ENCODE data around the gene VRK3.
"Not testable (repeated sequence)": the region's sequence is repeated elsewhere in the genome, so short reads cannot be mapped to it uniquely, and the experiment has no call there.

Gene VRK3, protein sequence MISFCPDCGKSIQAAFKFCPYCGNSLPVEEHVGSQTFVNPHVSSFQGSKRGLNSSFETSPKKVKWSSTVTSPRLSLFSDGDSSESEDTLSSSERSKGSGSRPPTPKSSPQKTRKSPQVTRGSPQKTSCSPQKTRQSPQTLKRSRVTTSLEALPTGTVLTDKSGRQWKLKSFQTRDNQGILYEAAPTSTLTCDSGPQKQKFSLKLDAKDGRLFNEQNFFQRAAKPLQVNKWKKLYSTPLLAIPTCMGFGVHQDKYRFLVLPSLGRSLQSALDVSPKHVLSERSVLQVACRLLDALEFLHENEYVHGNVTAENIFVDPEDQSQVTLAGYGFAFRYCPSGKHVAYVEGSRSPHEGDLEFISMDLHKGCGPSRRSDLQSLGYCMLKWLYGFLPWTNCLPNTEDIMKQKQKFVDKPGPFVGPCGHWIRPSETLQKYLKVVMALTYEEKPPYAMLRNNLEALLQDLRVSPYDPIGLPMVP

GRCh38 chr19:50025022-50025793, at the start of gene VRK3:
VRK3 (minus strand) TSS chr19:50025372; CDS start chr19:50016162, 9,210 bp downstream.
- DNase-seq = peak; percentile 98

GRCh38 chr19:50068382-50068781, 43.2 kb upstream of the VRK3 start:
- not testable (repeated sequence) for DNase-seq

GRCh38 chr19:50067575-50067974, 42.4 kb upstream of the VRK3 start:
- no peak for DNase-seq

- DNase-seq = no peak
These were observed 40.8 kb upstream of the VRK3 start for GRCh38 chr19:50065938-50066337.

DNA sequence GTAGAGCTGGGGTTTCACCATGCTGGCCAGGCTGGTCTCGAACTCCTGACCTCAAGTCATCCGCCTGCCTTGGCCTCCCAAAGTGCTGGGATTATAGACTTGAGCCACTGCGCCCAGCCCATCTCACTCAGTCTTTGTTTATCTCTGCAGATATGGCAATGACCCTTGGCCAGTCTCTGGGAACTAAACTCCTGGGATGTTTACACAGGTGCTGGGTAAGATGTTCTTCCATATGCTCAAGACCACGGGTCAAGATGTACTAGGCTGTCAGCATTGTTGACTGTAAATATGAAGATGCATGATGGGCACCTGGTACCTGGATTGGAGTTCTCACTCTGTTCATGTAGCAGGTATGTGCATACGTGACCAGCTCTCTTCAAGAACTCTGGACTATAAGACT, 36.5 kb upstream of the VRK3 start:
- DNase-seq = no peak

DNA sequence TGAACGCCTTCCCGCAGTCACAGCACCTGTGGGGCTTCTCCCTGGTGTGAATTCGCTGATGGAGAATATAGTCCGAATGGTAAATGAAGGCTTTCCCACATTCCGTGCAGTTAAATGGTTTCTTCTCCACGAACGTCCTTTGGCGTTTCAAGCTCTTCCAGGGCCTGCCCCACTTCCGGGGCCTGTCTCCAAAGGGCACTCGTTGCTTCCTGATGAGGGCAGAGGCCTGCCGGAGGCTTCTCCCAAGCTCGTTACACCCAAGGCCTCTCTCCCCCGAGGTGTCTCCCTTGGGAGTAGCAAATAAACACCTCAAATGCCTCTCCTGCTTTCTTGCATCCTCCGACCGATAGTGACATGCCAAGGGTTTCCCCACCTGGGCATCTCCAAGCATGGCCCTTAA, 34.9 kb upstream of the VRK3 start:
- no peak for DNase-seq

DNA sequence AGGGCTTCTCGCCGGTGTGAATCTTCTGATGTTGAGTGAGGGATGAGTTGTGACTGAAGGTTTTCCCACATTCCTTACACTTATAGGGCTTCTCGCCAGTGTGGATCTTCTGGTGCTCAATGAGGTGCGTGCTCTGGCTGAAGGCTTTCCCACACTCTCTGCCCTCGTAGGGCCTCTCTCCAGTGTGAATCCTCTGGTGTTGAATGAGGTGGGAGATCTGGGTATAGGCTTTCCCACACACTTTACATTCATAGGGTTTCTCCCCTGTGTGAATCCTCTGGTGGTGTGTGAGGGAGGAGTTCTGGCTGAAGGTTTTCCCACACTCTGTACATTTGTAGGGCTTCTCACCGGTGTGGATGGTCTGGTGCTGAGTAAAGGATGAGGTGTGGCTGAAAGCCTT, 33.9 kb upstream of the VRK3 start:
- DNase-seq = no peak

- DNase-seq = no peak
These were observed 33.3 kb upstream of the VRK3 start for GRCh38 chr19:50058425-50058824.

- no peak for DNase-seq
These were observed 27.9 kb upstream of the VRK3 start for GRCh38 chr19:50053119-50053518.

DNA sequence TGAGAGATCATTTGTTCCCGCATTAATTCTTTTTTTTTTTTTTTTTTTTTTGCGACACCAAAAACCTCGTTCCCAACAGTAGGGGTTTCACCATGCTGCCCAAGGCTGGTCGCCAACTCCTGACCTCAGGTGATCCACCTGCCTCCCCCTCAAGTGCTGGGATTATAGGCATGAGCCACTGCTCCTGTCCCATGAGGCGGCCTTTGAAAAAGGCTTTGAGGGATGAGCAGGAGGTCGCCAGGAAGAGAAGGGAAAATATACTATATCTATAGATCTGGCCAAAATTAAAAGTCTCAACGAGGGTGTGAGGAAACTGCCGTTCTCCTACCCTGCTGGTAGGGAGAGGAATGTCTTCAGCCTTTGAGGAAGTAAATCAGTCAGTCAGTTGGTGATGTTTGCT, 26.8 kb upstream of the VRK3 start:
- DNase-seq = no peak

- not testable (repeated sequence) for DNase-seq
These were observed 26.2 kb upstream of the VRK3 start for GRCh38 chr19:50051228-50051895.

DNA sequence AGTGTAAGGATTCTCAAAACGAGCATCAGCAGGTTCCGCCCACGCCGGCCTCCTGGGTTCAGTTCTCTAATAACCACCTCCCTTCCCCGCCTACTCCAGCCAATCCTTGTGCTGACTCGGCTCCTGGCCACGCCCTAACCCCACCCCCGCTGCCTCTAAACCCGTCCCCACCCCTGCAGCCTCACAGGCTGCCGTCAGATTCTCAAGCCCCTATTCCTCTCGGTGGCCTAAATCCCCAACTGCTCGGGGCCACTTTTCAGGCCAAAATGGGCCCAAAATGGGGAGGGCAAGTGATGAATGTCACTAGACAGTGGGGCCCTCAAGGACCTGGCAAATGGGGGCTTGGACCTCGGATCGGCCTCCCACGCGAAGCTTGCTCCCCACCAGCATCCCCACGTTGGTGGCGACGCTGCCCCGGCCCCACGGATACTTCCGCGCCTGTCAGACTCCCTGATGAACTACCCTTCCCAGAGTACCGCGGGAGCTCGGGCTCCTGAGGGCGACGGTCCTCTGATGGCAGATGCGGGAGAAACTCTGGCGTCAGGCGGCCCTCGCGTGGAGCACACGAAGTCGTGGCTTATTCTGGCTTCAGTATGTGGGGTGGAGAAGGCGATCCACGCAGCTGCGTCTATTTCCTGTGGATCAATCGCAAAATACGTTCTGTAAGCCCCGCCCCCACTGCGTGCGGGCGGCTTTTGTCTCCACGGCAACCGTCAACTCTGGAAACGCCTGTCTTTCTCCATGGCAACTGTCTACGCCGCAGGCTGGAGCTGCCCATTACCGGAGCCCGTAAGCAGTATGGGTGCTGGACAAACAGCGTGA, 25.4 kb upstream of the VRK3 start:
- DNase-seq = no peak

- DNase-seq = no peak
These were observed 22.5 kb upstream of the VRK3 start for GRCh38 chr19:50047671-50048070.

GRCh38 chr19:50046649-50047503, 21.7 kb upstream of the VRK3 start:
- no peak for DNase-seq

DNA sequence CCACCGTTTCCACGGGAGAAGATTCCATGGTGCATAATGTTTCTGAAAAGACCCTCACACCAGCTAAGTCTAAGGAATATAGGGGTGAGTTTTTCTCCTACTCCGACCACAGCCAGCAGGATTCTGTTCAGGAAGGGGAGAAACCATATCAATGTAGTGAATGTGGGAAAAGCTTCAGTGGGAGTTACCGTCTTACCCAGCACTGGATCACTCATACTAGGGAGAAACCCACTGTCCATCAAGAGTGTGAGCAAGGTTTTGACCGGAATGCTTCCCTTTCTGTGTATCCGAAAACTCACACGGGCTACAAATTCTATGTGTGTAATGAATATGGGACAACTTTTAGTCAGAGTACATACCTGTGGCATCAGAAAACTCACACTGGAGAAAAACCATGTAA, 19.8 kb upstream of the VRK3 start:
- no peak for DNase-seq

DNA sequence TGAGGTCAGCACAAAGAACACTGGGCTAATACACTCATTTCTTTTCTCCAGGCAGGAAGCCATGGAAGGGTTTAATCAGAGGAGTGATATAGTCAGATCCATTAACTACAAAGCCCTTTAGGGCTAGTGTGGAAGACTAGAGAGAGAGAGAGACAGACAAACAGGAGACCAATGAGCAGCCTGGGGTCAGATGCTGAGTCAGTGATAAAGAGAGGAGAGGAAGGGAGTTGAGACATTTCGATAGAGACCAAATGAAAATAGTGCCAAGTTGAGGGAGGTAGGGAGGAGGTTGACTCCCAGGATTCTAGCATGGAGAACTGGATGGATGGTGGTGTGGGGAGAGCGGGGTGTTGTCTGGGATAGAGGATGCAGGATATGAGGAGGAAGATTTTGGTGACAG, 18.8 kb upstream of the VRK3 start:
- DNase-seq = no peak

GRCh38 chr19:50042363-50043024, 17.3 kb upstream of the VRK3 start:
- DNase-seq = no peak

DNA sequence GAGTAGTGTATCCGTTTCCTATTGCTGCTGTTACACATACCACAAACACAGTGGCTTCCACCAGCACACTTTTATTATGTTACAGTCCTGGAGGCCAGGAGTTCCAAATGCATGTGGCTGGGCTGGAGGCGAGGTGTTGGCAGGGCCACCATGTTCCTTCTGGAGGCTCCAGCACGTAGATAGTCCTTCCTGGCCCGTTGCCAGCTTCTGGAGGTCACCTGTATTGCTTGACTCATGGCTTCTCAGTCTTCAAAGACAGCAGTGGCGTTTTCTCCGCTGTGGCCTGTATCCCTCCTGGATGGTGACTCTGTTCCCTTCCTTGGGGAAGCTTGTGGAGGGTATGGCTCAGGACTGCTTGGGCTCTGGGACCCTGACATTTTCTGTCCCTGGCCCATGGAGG, 15.8 kb upstream of the VRK3 start:
- DNase-seq = no peak

GRCh38 chr19:50039968-50040367, 14.8 kb upstream of the VRK3 start:
- DNase-seq = no peak

DNA sequence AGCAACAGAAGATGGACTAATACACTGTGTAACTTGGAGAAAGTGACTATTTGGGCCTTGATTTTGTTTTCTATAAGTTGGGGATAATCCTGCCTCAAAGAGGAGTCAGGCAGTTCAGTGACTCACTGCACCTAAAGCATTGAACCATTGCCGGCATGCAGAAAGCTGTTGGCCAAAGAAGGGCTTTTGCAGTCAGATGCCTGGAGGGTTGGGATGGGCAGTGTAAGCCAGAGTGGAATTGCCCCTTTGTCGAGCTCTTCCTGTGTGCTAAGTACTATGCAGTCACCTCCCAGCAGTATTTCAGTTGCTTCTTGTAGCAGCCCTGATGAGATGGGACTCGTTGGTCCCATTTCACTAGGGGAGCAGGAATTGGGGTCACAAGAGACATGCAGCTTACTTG, 11.7 kb upstream of the VRK3 start:
- DNase-seq = no peak

DNA sequence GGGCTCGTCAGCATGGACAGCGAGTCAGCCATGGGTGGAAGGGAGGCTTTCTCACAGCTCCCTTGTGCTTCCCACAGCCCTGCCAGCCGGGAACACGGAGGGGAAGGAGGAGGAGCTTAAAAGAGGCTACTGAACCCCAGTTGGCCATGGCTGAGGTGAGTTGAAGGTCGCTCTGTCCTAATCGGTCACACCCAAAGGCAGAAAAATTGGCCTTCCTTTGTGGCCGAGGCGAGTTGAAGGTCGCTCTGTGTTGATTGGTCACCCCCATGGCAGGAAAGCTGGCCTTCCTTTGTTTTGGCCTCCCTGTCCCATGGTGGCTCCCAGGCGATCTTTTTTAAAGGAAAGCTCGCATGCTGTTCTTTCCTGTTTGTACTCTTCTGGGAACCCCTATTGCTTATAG, 5.8 kb upstream of the VRK3 start:
- no peak for DNase-seq
